Endodermal cell (in vitro differentiated cells): ENCODE measurements around the gene FBXW11. TPM values are rescaled to one million over a fixed set of nuclear protein-coding genes. Genes with fewer than 3 reads are reported as not detected.

Source experiments
- DNase-seq: peaks from one replicate; pipeline ENCODE4 v3.0.0-alpha.2; 2017
- H3K27ac ChIP-seq: 2 replicates; pipeline ENCODE4 v1.5.1; 2013; ENCODE audit warnings: mild to moderate bottlenecking, low read depth, low read length, moderate library complexity
- H3K27me3 ChIP-seq: 2 replicates; pipeline ENCODE4 v1.6.1; 2013; ENCODE audit warnings: mild to moderate bottlenecking, low read length, moderate library complexity; ENCODE audit not compliant: insufficient read depth, control insufficient read depth, poor library complexity, severe bottlenecking
- H3K36me3 ChIP-seq: 2 replicates; pipeline ENCODE4 v1.7.0; 2013; ENCODE audit warnings: mild to moderate bottlenecking, low read length, moderate library complexity; ENCODE audit not compliant: control insufficient read depth, insufficient read depth
- H3K4me1 ChIP-seq: one replicate; pipeline ENCODE4 v1.7.0; 2013; ENCODE audit warnings: low read length; ENCODE audit not compliant: control insufficient read depth, insufficient read depth
- H3K4me3 ChIP-seq: 2 replicates; pipeline ENCODE4 v1.5.1; 2013; ENCODE audit warnings: mild to moderate bottlenecking, low read length, moderate library complexity
- H3K9ac ChIP-seq: 2 replicates; pipeline ENCODE4 v1.6.1; 2013; ENCODE audit warnings: mild to moderate bottlenecking, low read length, moderate library complexity; ENCODE audit not compliant: poor library complexity, severe bottlenecking; ENCODE audit errors: extremely low read depth
- H3K9me3 ChIP-seq: 2 replicates; pipeline ENCODE4 v1.6.1; 2013; ENCODE audit warnings: mild to moderate bottlenecking, low read length, moderate library complexity; ENCODE audit not compliant: control insufficient read depth
- H3K27ac Mint-ChIP-seq: 2 replicates; pipeline ENCODE4 v1.8.0; 2020; ENCODE audit warnings: mixed read lengths
- H3K27me3 Mint-ChIP-seq: 2 replicates; pipeline ENCODE4 v1.8.0; 2021; ENCODE audit warnings: mild to moderate bottlenecking, mixed read lengths; ENCODE audit not compliant: insufficient read depth
- H3K36me3 Mint-ChIP-seq: 2 replicates; pipeline ENCODE4 v1.8.0; 2020; ENCODE audit warnings: low read depth, mixed read lengths
- H3K4me1 Mint-ChIP-seq: 2 replicates; pipeline ENCODE4 v1.8.0; 2020; ENCODE audit warnings: mixed read lengths
- H3K4me3 Mint-ChIP-seq: 2 replicates; pipeline ENCODE4 v1.8.0; 2020; ENCODE audit warnings: mild to moderate bottlenecking, moderate library complexity, mixed read lengths
- H3K9me3 Mint-ChIP-seq: 2 replicates; pipeline ENCODE4 v1.8.0; 2020; ENCODE audit warnings: mild to moderate bottlenecking, mixed read lengths
- CTCF ChIP-seq: fragments of 200-600 bp; sonication (generic); conservative IDR thresholded peaks from 2 replicates; pipeline ENCODE4 v1.5.0; 2021; ENCODE audit warnings: antibody characterized with exemption, mild to moderate bottlenecking
- WGBS, 2 experiments: methylation state at CpG; one replicate each; pipeline versions ENCODE4 v1.1.5 to v1.1.7; 2013; ENCODE audit warnings: missing lambda C conversion rate in 2 of 2, mixed read lengths in 1 of 2; ENCODE audit not compliant: insufficient coverage in 1 of 2, insufficient read length in 1 of 2; 5-methylcytosine and 5-hydroxymethylcytosine counted together
- total RNA-seq, 2 donors: library from RNA; stranded (reverse); fragmentation: NEBNext Ultra II Directional in 1 of 2; extraction: Animal tissue kit (Norgen Biotek cat#: 25700) in 1 of 2; gene quantifications; 2 replicates in 1 of 2; 3 replicates in 1 of 2; pipeline ENCODE4 v1.2.1, GENCODE V29; 2021

The FBXW11 gene
- total RNA-seq, 2 donors from 2014 or later = 42.2 to 49.4 TPM

GRCh38 chr5:171990713-171991015 lies 15.8 kb downstream of the FBXW11 start:
- no peaks in the 10 kb centered on the region for H3K27me3 ChIP-seq
- H3K4me3 ChIP-seq = no peak overlapping the region
- H3K27ac ChIP-seq = no peak overlapping the region
- H3K9me3 ChIP-seq = no peaks in the 10 kb centered on the region
- 93 to 95% methylated on average over 3 to 7 of the region's 7 CpGs for WGBS, 2 experiments
- no peaks in the 10 kb centered on the region for H3K4me1 ChIP-seq
- no peaks in the 10 kb centered on the region for H3K9me3 Mint-ChIP-seq
- no peak overlapping the region for H3K4me3 Mint-ChIP-seq
- no peak for DNase-seq
- TF ChIP-seq CTCF = no peak
- H3K27ac Mint-ChIP-seq = no peak overlapping the region
- H3K4me1 Mint-ChIP-seq = peaks cover 17% of the 10 kb centered on the region
- peaks cover 15% of the 10 kb centered on the region for H3K36me3 ChIP-seq
- no peak overlapping the region for H3K9ac ChIP-seq
- no peaks in the 10 kb centered on the region for H3K27me3 Mint-ChIP-seq
- peaks cover 27% of the 10 kb centered on the region for H3K36me3 Mint-ChIP-seq

- H3K27me3 Mint-ChIP-seq = no peaks in the 10 kb centered on the region
- TF ChIP-seq CTCF = no peak
- H3K4me3 Mint-ChIP-seq = no peak overlapping the region
- Histone ChIP-seq H3K27me3 (no peaks in the 10 kb centered on the region), H3K9me3 (no peaks in the 10 kb centered on the region), H3K4me3 (no peak overlapping the region), H3K9ac (no peak overlapping the region), H3K4me1 (no peaks in the 10 kb centered on the region), H3K36me3 (peaks cover 15% of the 10 kb centered on the region), H3K27ac (no peak overlapping the region)
- peaks cover 24% of the 10 kb centered on the region for H3K36me3 Mint-ChIP-seq
- H3K4me1 Mint-ChIP-seq = peaks cover 18% of the 10 kb centered on the region
- DNase-seq = no peak
- no peak overlapping the region for H3K27ac Mint-ChIP-seq
- no peaks in the 10 kb centered on the region for H3K9me3 Mint-ChIP-seq
Measured at GRCh38 chr5:171989946-171990712, 16.3 kb downstream of the FBXW11 start.

- no peak overlapping the region for H3K4me3 Mint-ChIP-seq
- Histone ChIP-seq H3K27me3 (no peaks in the 10 kb centered on the region), H3K27ac (no peak overlapping the region), H3K4me3 (no peak overlapping the region), H3K36me3 (peaks cover 10% of the 10 kb centered on the region), H3K4me1 (no peaks in the 10 kb centered on the region), H3K9me3 (no peaks in the 10 kb centered on the region), H3K9ac (no peak overlapping the region)
- 92 to 97% methylated on average over 4 to 5 of the region's 5 CpGs for WGBS, 2 experiments
- DNase-seq = no peak
- no peak for TF ChIP-seq CTCF
- no peak overlapping the region for H3K27ac Mint-ChIP-seq
- H3K9me3 Mint-ChIP-seq = no peaks in the 10 kb centered on the region
- no peaks in the 10 kb centered on the region for H3K27me3 Mint-ChIP-seq
- H3K4me1 Mint-ChIP-seq = peaks cover 21% of the 10 kb centered on the region
- peaks cover 19% of the 10 kb centered on the region for H3K36me3 Mint-ChIP-seq
Measured at GRCh38 chr5:171989276-171989675, 17.2 kb downstream of the FBXW11 start.
